HEK293 (cell line): ENCODE measurements around the gene ANO2.

ENCODE experiments used
- CTCF ChIA-PET: fragments of 350-600 bp; formaldehyde crosslinking; extraction: SDS; loops from one replicate; lab custom pipeline; 2021; ENCODE audit warnings: antibody characterized with exemption; lab: Yijun Ruan, JAX
- POLR2A ChIA-PET: fragments of 300-600 bp; formaldehyde crosslinking; extraction: SDS; loops from one replicate; lab custom pipeline; 2020; ENCODE audit warnings: antibody characterized with exemption, inconsistent platforms; lab: Yijun Ruan, JAX
- H3K27ac ChIP-seq: fragments of 200-500 bp; sonication (Bioruptor generic); 2 replicates; pipeline ENCODE4 v1.5.1; 2014; ENCODE audit warnings: low read depth, low read length, control low read depth, inconsistent platforms; ENCODE audit errors: extremely low read depth
- H3K36me3 ChIP-seq, 2 experiments: fragments of 200-500 bp in 1 of 2; sonication (Bioruptor generic) in 1 of 2; 1 replicate in 1 of 2; 2 replicates in 1 of 2; pipeline ENCODE4 v1.5.1; 2014 to 2017; ENCODE audit warnings: inconsistent platforms in 2 of 2, low read length in 2 of 2; ENCODE audit not compliant: control insufficient read depth in 2 of 2, insufficient read depth in 1 of 2
- H3K4me1 ChIP-seq: fragments of 200-500 bp; sonication (Bioruptor generic); 2 replicates; pipeline ENCODE4 v1.5.1; 2014; ENCODE audit warnings: mild to moderate bottlenecking, low read length, inconsistent platforms; ENCODE audit not compliant: control insufficient read depth, insufficient read depth
- H3K4me3 ChIP-seq: 2 replicates; pipeline ENCODE4 v1.5.1; 2011; ENCODE audit warnings: low read depth, mild to moderate bottlenecking, control low read depth, low read length, moderate library complexity
- H3K9me3 ChIP-seq: fragments of 200-500 bp; sonication (Bioruptor generic); 2 replicates; pipeline ENCODE4 v1.5.1; 2014; ENCODE audit warnings: low read depth, low read length, inconsistent platforms; ENCODE audit not compliant: control insufficient read depth, insufficient read depth
- HOXC10 ChIP-seq: sonication (generic); formaldehyde crosslinking; IDR thresholded peaks from 2 replicates; pipeline ENCODE4 v1.8.1; 2023; ENCODE audit warnings: mild to moderate bottlenecking, missing genetic modification reagents
- PRDM2 ChIP-seq: fragments of 450-650 bp; formaldehyde crosslinking; IDR thresholded peaks from 2 replicates; pipeline ENCODE4 v1.5.1; 2016; ENCODE audit warnings: missing biosample characterization, missing genetic modification characterization, borderline replicate concordance
- RBAK ChIP-seq: fragments of 450-650 bp; formaldehyde crosslinking; IDR thresholded peaks from 2 replicates; pipeline ENCODE4 v1.5.1; 2016; ENCODE audit warnings: missing biosample characterization, missing genetic modification characterization
- SALL2 ChIP-seq: fragments of 450-650 bp; formaldehyde crosslinking; IDR thresholded peaks from 2 replicates; pipeline ENCODE4 v1.5.0; 2017; ENCODE audit warnings: missing biosample characterization, mild to moderate bottlenecking, missing genetic modification characterization, borderline replicate concordance
- TCF7L2 ChIP-seq: IDR thresholded peaks from 2 replicates; pipeline ENCODE4 v1.6.1; 2011; ENCODE audit warnings: low read depth, mild to moderate bottlenecking, inconsistent platforms, low read length, moderate library complexity, borderline replicate concordance
- ZFP3 ChIP-seq: fragments of 450-650 bp; formaldehyde crosslinking; IDR thresholded peaks from 2 replicates; pipeline ENCODE4 v1.5.1; 2016; ENCODE audit warnings: low read depth, missing biosample characterization, missing genetic modification characterization
- ZIC2 ChIP-seq: fragments of 450-650 bp; formaldehyde crosslinking; IDR thresholded peaks from 2 replicates; pipeline ENCODE4 v1.5.1; 2016; ENCODE audit warnings: missing biosample characterization, missing genetic modification characterization
- ZNF157 ChIP-seq: fragments of 450-650 bp; formaldehyde crosslinking; IDR thresholded peaks from 2 replicates; pipeline ENCODE4 v1.5.1; 2016; ENCODE audit warnings: missing biosample characterization, missing genetic modification characterization
- ZNF2 ChIP-seq: fragments of 450-650 bp; formaldehyde crosslinking; IDR thresholded peaks from 2 replicates; pipeline ENCODE4 v1.5.1; 2016; ENCODE audit warnings: missing biosample characterization, missing genetic modification characterization
- ZNF26 ChIP-seq: fragments of 450-650 bp; formaldehyde crosslinking; IDR thresholded peaks from 2 replicates; pipeline ENCODE4 v1.5.1; 2016; ENCODE audit warnings: missing biosample characterization, missing genetic modification characterization
- ZNF266 ChIP-seq: fragments of 450-650 bp; formaldehyde crosslinking; IDR thresholded peaks from 2 replicates; pipeline ENCODE4 v1.5.1; 2016; ENCODE audit warnings: missing biosample characterization, missing genetic modification characterization, low read depth
- ZNF335 ChIP-seq: fragments of 450-650 bp; formaldehyde crosslinking; conservative IDR thresholded peaks from 2 replicates; pipeline ENCODE4 v1.5.1; 2016; ENCODE audit warnings: missing biosample characterization, missing genetic modification characterization
- ZNF341 ChIP-seq: fragments of 450-650 bp; formaldehyde crosslinking; IDR thresholded peaks from 2 replicates; pipeline ENCODE4; 2016; ENCODE audit warnings: low read depth, missing biosample characterization, missing genetic modification characterization
- ZNF544 ChIP-seq: fragments of 450-650 bp; formaldehyde crosslinking; IDR thresholded peaks from 2 replicates; pipeline ENCODE4 v1.5.0; 2017; ENCODE audit warnings: missing biosample characterization, missing genetic modification characterization
- ZNF600 ChIP-seq: fragments of 450-650 bp; formaldehyde crosslinking; IDR thresholded peaks from 2 replicates; pipeline ENCODE4 v1.5.1; 2016; ENCODE audit warnings: missing biosample characterization, missing genetic modification characterization
- ZNF660 ChIP-seq: fragments of 450-650 bp; IDR thresholded peaks from 2 replicates; pipeline ENCODE4 v1.5.1; 2018; ENCODE audit warnings: missing biosample characterization, mild to moderate bottlenecking, missing genetic modification characterization
- ZNF677 ChIP-seq: fragments of 450-650 bp; IDR thresholded peaks from 2 replicates; pipeline ENCODE4 v1.5.0; 2018; ENCODE audit warnings: missing biosample characterization, mild to moderate bottlenecking, missing genetic modification characterization, moderate library complexity
- ZNF837 ChIP-seq: fragments of 450-650 bp; formaldehyde crosslinking; IDR thresholded peaks from 2 replicates; pipeline ENCODE4 v1.5.1; 2016; ENCODE audit warnings: missing biosample characterization, missing genetic modification characterization
- TF ChIP-seq, protein P1 (sequence below): fragments of 450-650 bp; formaldehyde crosslinking; IDR thresholded peaks from 2 replicates; pipeline ENCODE4 v1.5.1; 2016; ENCODE audit warnings: missing biosample characterization, missing genetic modification characterization
- TF ChIP-seq, protein P2 (sequence below): fragments of 450-650 bp; formaldehyde crosslinking; IDR thresholded peaks from 2 replicates; pipeline ENCODE4 v1.5.1; 2016; ENCODE audit warnings: missing biosample characterization, missing genetic modification characterization

ANO2 gene

GRCh38 chr12:5964913-5965900 is 20.1 kb upstream of the ANO2 start:
- Histone ChIP-seq H3K36me3 (no peaks in the 10 kb centered on the region), H3K4me1 (no peaks in the 10 kb centered on the region), H3K9me3 (no peaks in the 10 kb centered on the region), H3K27ac (no peak overlapping the region), H3K4me3 (no peak overlapping the region)
- POLR2A ChIA-PET, result no interaction called here
- CTCF ChIA-PET, result interaction anchor here (0.6 to 3.3 kb wide), 16 partner anchors 9 to 569 kb away, joined by 3 to 13 read pairs (median 4); no protein-coding TSS in a partner anchor
- peak; percentile 85 for TF ChIP-seq ZIC2 (tag by site-specific recombination)
- no peak for TF ChIP-seq ZNF2 (tag by site-specific recombination)
- peak; percentile 63 for TF ChIP-seq ZNF341

DNA sequence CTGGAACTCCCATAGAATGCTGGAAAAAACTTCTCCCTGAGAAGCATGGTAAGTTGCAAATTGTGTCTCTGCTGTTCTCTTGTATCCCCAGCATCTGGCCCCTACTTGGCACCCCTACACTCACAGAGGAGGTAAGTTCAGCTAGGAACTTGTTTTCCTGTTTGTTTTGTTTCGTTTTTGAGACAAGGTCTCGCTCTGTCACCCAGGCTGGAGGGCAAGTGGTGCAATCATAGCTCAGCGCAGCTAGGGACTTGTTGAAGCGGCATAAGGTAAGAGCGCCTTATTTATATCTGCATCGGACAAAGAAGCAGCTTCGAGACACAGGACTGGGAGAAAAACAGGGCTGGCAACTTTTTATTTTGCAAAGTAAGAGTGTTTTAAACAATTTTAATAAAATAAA is 18.5 kb upstream of the ANO2 start:
- H3K27ac ChIP-seq, result no peak overlapping the region
- H3K4me3 ChIP-seq, result no peak overlapping the region
- TF ChIP-seq, protein P1, sequence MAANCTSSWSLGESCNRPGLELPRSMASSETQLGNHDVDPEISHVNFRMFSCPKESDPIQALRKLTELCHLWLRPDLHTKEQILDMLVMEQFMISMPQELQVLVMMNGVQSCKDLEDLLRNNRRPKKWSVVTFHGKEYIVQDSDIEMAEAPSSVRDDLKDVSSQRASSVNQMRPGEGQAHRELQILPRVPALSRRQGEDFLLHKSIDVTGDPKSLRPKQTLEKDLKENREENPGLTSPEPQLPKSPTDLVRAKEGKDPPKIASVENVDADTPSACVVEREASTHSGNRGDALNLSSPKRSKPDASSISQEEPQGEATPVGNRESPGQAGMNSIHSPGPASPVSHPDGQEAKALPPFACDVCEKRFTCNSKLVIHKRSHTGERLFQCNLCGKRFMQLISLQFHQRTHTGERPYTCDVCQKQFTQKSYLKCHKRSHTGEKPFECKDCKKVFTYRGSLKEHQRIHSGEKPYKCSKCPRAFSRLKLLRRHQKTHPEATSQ (tag by site-specific recombination), result no peak
- TF ChIP-seq ZNF600 (tag by site-specific recombination), result no peak
- TF ChIP-seq ZNF660, result no peak
- TF ChIP-seq TCF7L2, result no peak
- TF ChIP-seq ZNF266, result no peak
- no peak for TF ChIP-seq ZNF26 (tag by site-specific recombination)
- TF ChIP-seq PRDM2 (tag by site-specific recombination), result no peak
- no peak for TF ChIP-seq ZNF335 (tag by site-specific recombination)
- TF ChIP-seq ZNF677 (tag by site-specific recombination), result no peak
- TF ChIP-seq, protein P2, sequence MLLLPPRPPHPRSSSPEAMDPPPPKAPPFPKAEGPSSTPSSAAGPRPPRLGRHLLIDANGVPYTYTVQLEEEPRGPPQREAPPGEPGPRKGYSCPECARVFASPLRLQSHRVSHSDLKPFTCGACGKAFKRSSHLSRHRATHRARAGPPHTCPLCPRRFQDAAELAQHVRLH (tag by site-specific recombination), result no peak
- TF ChIP-seq RBAK (tag by site-specific recombination), result no peak
- TF ChIP-seq ZNF157 (tag by site-specific recombination), result no peak
- no peak for TF ChIP-seq ZNF837 (tag by site-specific recombination)
- TF ChIP-seq SALL2, result no peak
- TF ChIP-seq ZNF544 (tag by site-specific recombination), result no peak
- no peak for TF ChIP-seq HOXC10 (CRISPR knock-in tag)
- no peak for TF ChIP-seq ZFP3 (tag by site-specific recombination)
- no peaks in the 10 kb centered on the region for H3K9me3 ChIP-seq
- ChIA-PET POLR2A (no interaction called here), CTCF (interaction anchor here (0.9 to 1.7 kb wide), 7 partner anchors 9 to 315 kb away, joined by 3 to 5 read pairs (median 4); no protein-coding TSS in a partner anchor)
- no peaks in the 10 kb centered on the region for H3K36me3 ChIP-seq
- H3K4me1 ChIP-seq, result no peaks in the 10 kb centered on the region
